Measurements from ENCODE around the gene DES. TPM values are rescaled to one million over a fixed set of nuclear protein-coding genes. Genes with fewer than 3 reads are reported as not detected.

DES gene
- total RNA-seq, 1 experiment from 2014 or later = 1.6 TPM

DNA sequence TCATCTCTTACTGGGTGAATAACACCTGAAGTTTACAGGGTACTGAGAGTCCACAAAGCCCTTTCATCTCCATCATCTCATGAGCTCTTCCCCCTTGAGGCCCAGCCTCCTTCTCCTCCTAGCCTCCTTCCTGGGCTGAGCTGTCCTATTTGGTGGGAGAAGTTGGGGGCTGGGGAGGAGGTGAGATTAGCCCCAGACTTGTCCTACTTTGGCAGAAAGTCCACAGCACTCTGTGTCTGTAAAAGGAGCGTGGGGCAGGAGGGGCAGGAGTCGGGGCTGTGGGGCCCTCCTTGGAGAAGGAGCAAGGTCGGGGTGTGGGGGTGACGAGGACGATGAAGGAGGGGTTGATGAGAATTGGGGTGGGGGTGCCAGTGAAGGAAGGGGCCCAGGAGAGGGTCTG is 10.0 kb upstream of the DES start:
- peaks cover 6% of the 10 kb centered on the region; the same call in 1 of the 2 replicates for H3K9me3 Mint-ChIP-seq
- no peak overlapping the region for H3K27ac Mint-ChIP-seq
- DNase-seq (ENCODE audit: low spot score) = no peak
- H3K36me3 Mint-ChIP-seq = 0 out of 2 replicates have a peak, but pooled peaks cover 2% of the 10 kb centered on the region
- CTCF ChIA-PET = interaction anchor here (1.1 to 3.8 kb wide), 5 partner anchors 22 to 122 kb away, joined by 3 to 14 read pairs (median 4); partner anchors contain the start of gene SPEG
- POLR2A ChIA-PET = no interaction called here
- no peak overlapping the region for H3K4me3 Mint-ChIP-seq
- no peak for TF ChIP-seq ATF1 (CRISPR knock-in tag; IDR thresholded peaks at IDR 0.05)
- TF ChIP-seq ELF4 (CRISPR knock-in tag; IDR thresholded peaks at IDR 0.05; ENCODE audit: low read depth) = no peak
- no peak for TF ChIP-seq ZNF396 (CRISPR knock-in tag; IDR thresholded peaks at IDR 0.05; ENCODE audit: borderline replicate concordance)
- H3K4me1 Mint-ChIP-seq = peaks cover 20% of the 10 kb centered on the region
- H3K27me3 Mint-ChIP-seq (ENCODE audit: low read depth) = peaks cover 3% of the 10 kb centered on the region
- no peak for ATAC-seq

DNA sequence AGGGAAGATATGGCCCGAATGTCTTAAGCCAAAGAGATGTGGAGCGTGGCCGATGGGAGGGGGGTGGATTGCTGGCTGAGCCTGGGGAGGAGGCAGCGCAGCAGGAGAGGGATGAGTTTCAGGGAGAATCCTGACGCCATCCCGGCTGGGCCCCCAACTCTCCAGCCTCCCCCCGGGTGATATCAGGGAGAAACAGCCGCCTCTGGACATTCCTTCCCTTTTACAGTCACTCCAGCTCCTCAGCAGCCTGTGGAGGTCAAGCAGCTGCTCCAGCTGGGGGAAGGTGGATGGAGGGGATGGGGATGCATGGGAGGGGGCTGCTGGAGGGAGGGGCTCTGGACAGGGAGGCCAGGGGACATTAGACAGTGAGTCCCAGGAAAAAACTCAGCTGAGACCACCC is 9.5 kb upstream of the DES start:
- H3K36me3 Mint-ChIP-seq = 0 out of 2 replicates have a peak, but pooled peaks cover 2% of the 10 kb centered on the region
- H3K27me3 Mint-ChIP-seq (ENCODE audit: low read depth) = peaks cover 5% of the 10 kb centered on the region
- ChIA-PET POLR2A (no interaction called here), CTCF (interaction anchor here (0.8 to 3.8 kb wide), 7 partner anchors 10 to 121 kb away, joined by 3 to 14 read pairs (median 4); partner anchors contain the start of genes DES and SPEG)
- ATAC-seq (no peak), DNase-seq (ENCODE audit: low spot score) (no peak)
- H3K27ac Mint-ChIP-seq = no peak overlapping the region
- H3K9me3 Mint-ChIP-seq = peaks cover 6% of the 10 kb centered on the region; the same call in 1 of the 2 replicates
- TF ChIP-seq MXD4 (CRISPR knock-in tag; IDR thresholded peaks at IDR 0.05; ENCODE audit: borderline replicate concordance) (no peak), MYBL2 (CRISPR knock-in tag; IDR thresholded peaks at IDR 0.05) (no peak), HMGA2 (CRISPR knock-in tag; IDR thresholded peaks at IDR 0.05) (no peak), GRHL2 (CRISPR knock-in tag; IDR thresholded peaks at IDR 0.05; ENCODE audit: insufficient replicate concordance, severe bottlenecking) (no peak)
- TF ChIP-seq, protein P1, sequence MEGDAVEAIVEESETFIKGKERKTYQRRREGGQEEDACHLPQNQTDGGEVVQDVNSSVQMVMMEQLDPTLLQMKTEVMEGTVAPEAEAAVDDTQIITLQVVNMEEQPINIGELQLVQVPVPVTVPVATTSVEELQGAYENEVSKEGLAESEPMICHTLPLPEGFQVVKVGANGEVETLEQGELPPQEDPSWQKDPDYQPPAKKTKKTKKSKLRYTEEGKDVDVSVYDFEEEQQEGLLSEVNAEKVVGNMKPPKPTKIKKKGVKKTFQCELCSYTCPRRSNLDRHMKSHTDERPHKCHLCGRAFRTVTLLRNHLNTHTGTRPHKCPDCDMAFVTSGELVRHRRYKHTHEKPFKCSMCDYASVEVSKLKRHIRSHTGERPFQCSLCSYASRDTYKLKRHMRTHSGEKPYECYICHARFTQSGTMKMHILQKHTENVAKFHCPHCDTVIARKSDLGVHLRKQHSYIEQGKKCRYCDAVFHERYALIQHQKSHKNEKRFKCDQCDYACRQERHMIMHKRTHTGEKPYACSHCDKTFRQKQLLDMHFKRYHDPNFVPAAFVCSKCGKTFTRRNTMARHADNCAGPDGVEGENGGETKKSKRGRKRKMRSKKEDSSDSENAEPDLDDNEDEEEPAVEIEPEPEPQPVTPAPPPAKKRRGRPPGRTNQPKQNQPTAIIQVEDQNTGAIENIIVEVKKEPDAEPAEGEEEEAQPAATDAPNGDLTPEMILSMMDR (IDR thresholded peaks at IDR 0.05) = no peak
- TF ChIP-seq, protein P2, sequence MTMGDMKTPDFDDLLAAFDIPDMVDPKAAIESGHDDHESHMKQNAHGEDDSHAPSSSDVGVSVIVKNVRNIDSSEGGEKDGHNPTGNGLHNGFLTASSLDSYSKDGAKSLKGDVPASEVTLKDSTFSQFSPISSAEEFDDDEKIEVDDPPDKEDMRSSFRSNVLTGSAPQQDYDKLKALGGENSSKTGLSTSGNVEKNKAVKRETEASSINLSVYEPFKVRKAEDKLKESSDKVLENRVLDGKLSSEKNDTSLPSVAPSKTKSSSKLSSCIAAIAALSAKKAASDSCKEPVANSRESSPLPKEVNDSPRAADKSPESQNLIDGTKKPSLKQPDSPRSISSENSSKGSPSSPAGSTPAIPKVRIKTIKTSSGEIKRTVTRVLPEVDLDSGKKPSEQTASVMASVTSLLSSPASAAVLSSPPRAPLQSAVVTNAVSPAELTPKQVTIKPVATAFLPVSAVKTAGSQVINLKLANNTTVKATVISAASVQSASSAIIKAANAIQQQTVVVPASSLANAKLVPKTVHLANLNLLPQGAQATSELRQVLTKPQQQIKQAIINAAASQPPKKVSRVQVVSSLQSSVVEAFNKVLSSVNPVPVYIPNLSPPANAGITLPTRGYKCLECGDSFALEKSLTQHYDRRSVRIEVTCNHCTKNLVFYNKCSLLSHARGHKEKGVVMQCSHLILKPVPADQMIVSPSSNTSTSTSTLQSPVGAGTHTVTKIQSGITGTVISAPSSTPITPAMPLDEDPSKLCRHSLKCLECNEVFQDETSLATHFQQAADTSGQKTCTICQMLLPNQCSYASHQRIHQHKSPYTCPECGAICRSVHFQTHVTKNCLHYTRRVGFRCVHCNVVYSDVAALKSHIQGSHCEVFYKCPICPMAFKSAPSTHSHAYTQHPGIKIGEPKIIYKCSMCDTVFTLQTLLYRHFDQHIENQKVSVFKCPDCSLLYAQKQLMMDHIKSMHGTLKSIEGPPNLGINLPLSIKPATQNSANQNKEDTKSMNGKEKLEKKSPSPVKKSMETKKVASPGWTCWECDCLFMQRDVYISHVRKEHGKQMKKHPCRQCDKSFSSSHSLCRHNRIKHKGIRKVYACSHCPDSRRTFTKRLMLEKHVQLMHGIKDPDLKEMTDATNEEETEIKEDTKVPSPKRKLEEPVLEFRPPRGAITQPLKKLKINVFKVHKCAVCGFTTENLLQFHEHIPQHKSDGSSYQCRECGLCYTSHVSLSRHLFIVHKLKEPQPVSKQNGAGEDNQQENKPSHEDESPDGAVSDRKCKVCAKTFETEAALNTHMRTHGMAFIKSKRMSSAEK (CRISPR knock-in tag; IDR thresholded peaks at IDR 0.05; ENCODE audit: borderline replicate concordance) = no peak
- H3K4me3 Mint-ChIP-seq = no peak overlapping the region
- H3K4me1 Mint-ChIP-seq = peaks cover 16% of the 10 kb centered on the region

DNA sequence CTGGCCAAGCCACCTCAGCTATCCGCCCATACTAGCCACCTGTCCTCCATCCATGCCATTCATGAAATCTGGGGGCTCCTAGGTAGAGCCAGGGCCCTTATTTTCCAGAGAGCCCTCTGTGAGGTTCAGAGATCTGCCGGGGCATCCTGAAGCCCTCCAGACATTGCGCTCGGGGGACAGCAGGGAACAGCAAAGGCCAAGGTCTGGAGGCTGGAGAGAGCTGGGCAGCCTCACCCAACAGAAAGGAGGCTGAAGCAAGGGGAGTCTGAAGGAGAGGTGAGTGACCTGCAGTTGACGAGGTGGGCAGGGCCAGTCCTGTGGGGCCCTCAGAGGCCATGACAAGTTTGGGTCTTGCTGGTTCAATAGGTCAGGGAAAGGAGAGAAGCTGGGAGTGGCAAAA is 8.6 kb upstream of the DES start:
- peaks cover 6% of the 10 kb centered on the region; the same call in 1 of the 2 replicates for H3K9me3 Mint-ChIP-seq
- peaks cover 7% of the 10 kb centered on the region for H3K4me1 Mint-ChIP-seq
- ATAC-seq (no peak), DNase-seq (ENCODE audit: low spot score) (no peak)
- no peak overlapping the region for H3K27ac Mint-ChIP-seq
- ChIA-PET CTCF (interaction anchor here (0.8 to 3.8 kb wide), 6 partner anchors 9 to 120 kb away, joined by 3 to 14 read pairs (median 5); partner anchors contain the start of genes DES and SPEG), POLR2A (no interaction called here)
- H3K4me3 Mint-ChIP-seq = no peak overlapping the region
- peaks cover 5% of the 10 kb centered on the region for H3K27me3 Mint-ChIP-seq (ENCODE audit: low read depth)
- H3K36me3 Mint-ChIP-seq = 0 out of 2 replicates have a peak, but pooled peaks cover 2% of the 10 kb centered on the region
- TF ChIP-seq RELA (CRISPR knock-in tag; IDR thresholded peaks at IDR 0.05; ENCODE audit: borderline replicate concordance) (no peak), PRRX2 (CRISPR knock-in tag; IDR thresholded peaks at IDR 0.05) (no peak), ZNF671 (CRISPR knock-in tag; IDR thresholded peaks at IDR 0.05) (no peak), CBFB (CRISPR knock-in tag; IDR thresholded peaks at IDR 0.05; ENCODE audit: low read depth) (no peak), TEAD1 (CRISPR knock-in tag; IDR thresholded peaks at IDR 0.05) (no peak), GTF2I (CRISPR knock-in tag; conservative IDR thresholded peaks at IDR 0.05) (no peak), ZNF423 (CRISPR knock-in tag; IDR thresholded peaks at IDR 0.05) (no peak), NFYB (CRISPR knock-in tag; conservative IDR thresholded peaks at IDR 0.05; ENCODE audit: low read depth) (no peak), OVOL2 (CRISPR knock-in tag; IDR thresholded peaks at IDR 0.05; ENCODE audit: borderline replicate concordance) (no peak), RORB (CRISPR knock-in tag; IDR thresholded peaks at IDR 0.05) (no peak)
- TF ChIP-seq, protein P3, sequence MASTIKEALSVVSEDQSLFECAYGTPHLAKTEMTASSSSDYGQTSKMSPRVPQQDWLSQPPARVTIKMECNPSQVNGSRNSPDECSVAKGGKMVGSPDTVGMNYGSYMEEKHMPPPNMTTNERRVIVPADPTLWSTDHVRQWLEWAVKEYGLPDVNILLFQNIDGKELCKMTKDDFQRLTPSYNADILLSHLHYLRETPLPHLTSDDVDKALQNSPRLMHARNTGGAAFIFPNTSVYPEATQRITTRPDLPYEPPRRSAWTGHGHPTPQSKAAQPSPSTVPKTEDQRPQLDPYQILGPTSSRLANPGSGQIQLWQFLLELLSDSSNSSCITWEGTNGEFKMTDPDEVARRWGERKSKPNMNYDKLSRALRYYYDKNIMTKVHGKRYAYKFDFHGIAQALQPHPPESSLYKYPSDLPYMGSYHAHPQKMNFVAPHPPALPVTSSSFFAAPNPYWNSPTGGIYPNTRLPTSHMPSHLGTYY (CRISPR knock-in tag; IDR thresholded peaks at IDR 0.05) = no peak
- TF ChIP-seq, protein P4, sequence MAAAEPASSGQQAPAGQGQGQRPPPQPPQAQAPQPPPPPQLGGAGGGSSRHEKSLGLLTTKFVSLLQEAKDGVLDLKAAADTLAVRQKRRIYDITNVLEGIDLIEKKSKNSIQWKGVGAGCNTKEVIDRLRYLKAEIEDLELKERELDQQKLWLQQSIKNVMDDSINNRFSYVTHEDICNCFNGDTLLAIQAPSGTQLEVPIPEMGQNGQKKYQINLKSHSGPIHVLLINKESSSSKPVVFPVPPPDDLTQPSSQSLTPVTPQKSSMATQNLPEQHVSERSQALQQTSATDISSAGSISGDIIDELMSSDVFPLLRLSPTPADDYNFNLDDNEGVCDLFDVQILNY (CRISPR knock-in tag; IDR thresholded peaks at IDR 0.05) = no peak
- TF ChIP-seq, protein P5, sequence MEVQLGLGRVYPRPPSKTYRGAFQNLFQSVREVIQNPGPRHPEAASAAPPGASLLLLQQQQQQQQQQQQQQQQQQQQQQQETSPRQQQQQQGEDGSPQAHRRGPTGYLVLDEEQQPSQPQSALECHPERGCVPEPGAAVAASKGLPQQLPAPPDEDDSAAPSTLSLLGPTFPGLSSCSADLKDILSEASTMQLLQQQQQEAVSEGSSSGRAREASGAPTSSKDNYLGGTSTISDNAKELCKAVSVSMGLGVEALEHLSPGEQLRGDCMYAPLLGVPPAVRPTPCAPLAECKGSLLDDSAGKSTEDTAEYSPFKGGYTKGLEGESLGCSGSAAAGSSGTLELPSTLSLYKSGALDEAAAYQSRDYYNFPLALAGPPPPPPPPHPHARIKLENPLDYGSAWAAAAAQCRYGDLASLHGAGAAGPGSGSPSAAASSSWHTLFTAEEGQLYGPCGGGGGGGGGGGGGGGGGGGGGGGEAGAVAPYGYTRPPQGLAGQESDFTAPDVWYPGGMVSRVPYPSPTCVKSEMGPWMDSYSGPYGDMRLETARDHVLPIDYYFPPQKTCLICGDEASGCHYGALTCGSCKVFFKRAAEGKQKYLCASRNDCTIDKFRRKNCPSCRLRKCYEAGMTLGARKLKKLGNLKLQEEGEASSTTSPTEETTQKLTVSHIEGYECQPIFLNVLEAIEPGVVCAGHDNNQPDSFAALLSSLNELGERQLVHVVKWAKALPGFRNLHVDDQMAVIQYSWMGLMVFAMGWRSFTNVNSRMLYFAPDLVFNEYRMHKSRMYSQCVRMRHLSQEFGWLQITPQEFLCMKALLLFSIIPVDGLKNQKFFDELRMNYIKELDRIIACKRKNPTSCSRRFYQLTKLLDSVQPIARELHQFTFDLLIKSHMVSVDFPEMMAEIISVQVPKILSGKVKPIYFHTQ (CRISPR knock-in tag; IDR thresholded peaks at IDR 0.05) = no peak

Measured in WTC11 (cell line).